PFSK-1 (cell line): ENCODE results near the gene NAE1.

ENCODE experiments used
- FOXP2 ChIP-seq: optimal IDR thresholded peaks from 2 replicates; pipeline ENCODE3; 2011; ENCODE audit warnings: borderline replicate concordance, control low read depth, inconsistent platforms; ENCODE audit not compliant: insufficient read depth; ENCODE audit errors: extremely low read length, extremely low read depth
- POLR2AphosphoS5 ChIP-seq: IDR thresholded peaks from 2 replicates; pipeline ENCODE4 v1.6.1; 2012; ENCODE audit warnings: low read depth, mild to moderate bottlenecking, control low read depth, low read length, moderate library complexity
- SIN3A ChIP-seq: IDR thresholded peaks from 2 replicates; pipeline ENCODE4 v1.6.1; 2012; ENCODE audit warnings: mild to moderate bottlenecking, low read length, moderate library complexity, borderline replicate concordance; ENCODE audit not compliant: insufficient read depth
- TAF1 ChIP-seq: IDR thresholded peaks from 2 replicates; pipeline ENCODE4 v1.6.1; 2012; ENCODE audit warnings: low read length, control low read depth, borderline replicate concordance; ENCODE audit not compliant: insufficient read depth
- TF ChIP-seq, protein P1 (sequence below), 2 experiments: IDR thresholded peaks; 2 replicates each; pipeline versions ENCODE4 v1.6.1 to v1.8.0; 2011 to 2012; ENCODE audit warnings: low read depth in 2 of 2, low read length in 2 of 2, control low read depth in 1 of 2, inconsistent platforms in 1 of 2, mild to moderate bottlenecking in 1 of 2, moderate library complexity in 1 of 2; ENCODE audit not compliant: insufficient read depth in 1 of 2

NAE1 gene

DNA sequence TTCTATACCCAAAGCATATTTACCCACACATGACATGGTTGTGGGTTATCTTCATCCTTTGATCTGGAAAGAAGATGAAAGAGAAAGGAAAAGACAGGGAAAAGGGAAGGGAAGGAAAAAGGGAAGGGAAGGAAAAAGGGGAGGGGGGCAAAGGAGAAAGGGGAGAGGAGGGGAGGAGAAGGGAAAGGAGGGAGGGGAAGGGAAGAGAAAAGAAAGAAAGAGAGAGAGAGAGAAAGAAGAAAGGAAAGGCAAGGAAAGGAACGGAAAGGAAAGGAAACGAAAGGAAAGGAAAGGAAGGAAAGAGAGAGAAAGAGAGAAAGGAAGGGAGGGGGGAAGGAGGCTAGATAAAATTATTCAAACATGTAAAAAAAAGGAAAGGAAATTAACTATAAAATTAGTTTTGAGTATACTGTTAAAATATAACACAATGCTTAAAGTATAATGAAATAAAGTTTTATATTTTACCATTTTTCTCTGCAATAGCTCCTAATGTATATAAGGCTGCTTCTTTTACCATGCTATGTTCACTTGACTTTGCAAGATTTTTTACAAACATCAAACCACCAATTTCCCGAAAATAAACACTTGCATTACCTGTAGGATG is 40.5 kb downstream of the NAE1 start:
- no peak for TF ChIP-seq FOXP2
- TF ChIP-seq, protein P1, sequence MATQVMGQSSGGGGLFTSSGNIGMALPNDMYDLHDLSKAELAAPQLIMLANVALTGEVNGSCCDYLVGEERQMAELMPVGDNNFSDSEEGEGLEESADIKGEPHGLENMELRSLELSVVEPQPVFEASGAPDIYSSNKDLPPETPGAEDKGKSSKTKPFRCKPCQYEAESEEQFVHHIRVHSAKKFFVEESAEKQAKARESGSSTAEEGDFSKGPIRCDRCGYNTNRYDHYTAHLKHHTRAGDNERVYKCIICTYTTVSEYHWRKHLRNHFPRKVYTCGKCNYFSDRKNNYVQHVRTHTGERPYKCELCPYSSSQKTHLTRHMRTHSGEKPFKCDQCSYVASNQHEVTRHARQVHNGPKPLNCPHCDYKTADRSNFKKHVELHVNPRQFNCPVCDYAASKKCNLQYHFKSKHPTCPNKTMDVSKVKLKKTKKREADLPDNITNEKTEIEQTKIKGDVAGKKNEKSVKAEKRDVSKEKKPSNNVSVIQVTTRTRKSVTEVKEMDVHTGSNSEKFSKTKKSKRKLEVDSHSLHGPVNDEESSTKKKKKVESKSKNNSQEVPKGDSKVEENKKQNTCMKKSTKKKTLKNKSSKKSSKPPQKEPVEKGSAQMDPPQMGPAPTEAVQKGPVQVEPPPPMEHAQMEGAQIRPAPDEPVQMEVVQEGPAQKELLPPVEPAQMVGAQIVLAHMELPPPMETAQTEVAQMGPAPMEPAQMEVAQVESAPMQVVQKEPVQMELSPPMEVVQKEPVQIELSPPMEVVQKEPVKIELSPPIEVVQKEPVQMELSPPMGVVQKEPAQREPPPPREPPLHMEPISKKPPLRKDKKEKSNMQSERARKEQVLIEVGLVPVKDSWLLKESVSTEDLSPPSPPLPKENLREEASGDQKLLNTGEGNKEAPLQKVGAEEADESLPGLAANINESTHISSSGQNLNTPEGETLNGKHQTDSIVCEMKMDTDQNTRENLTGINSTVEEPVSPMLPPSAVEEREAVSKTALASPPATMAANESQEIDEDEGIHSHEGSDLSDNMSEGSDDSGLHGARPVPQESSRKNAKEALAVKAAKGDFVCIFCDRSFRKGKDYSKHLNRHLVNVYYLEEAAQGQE (IDR thresholded peaks at IDR 0.05; ENCODE audit: insufficient read depth in 1 of 2, low read depth in 2 of 2, low read length in 2 of 2): no peak
- TF ChIP-seq POLR2AphosphoS5: no peak
- no peak for TF ChIP-seq SIN3A
- TF ChIP-seq TAF1: no peak

DNA sequence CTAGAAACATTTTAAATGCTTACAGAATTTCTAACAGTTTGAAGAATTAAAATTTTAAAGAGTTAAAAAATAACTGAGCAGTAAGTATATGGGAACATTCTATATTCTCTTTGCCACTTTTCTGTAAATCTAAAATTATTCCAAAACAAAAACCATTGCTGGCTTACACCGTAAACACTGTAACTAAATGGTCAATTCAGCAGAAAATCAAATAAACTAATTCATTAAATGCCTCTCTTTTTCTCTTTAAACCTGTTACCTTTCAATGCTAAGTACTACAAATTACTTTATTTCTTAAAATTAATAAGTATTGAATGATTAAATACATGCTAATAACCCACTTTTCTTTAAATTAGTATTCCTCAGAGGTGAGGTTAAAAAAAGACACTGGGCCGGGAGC is 43.3 kb downstream of the NAE1 start:
- TF ChIP-seq POLR2AphosphoS5 (no peak), TAF1 (no peak), FOXP2 (no peak), SIN3A (no peak)
- TF ChIP-seq, protein P1 (IDR thresholded peaks at IDR 0.05; ENCODE audit: insufficient read depth in 1 of 2, low read depth in 2 of 2, low read length in 2 of 2): no peak

GRCh38 chr16:66786551-66786950 is 44.2 kb downstream of the NAE1 start:
- TF ChIP-seq, protein P1 (IDR thresholded peaks at IDR 0.05; ENCODE audit: insufficient read depth in 1 of 2, low read depth in 2 of 2, low read length in 2 of 2): no peak
- TF ChIP-seq FOXP2: no peak
- TF ChIP-seq TAF1: no peak
- TF ChIP-seq POLR2AphosphoS5: no peak
- TF ChIP-seq SIN3A: no peak

DNA sequence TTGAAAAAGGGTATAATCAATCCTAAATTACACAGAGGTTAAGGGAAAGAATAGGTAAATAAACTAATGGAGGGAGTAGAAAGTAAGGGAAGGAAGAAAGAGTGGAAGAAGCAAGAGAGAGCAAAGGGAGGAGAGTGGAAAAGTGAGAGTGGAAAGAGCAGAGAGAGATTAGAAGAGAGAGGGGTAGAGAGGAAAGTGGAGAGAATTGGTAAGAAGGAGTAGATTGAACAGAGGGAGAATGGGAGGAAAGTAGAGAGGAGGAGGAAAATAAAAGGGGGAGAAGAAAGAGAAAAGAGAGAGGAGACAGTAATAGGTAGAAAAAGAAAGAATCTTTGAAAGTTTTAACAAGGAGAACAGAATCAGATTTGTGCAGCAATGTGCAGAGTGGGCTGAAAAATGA is 54.3 kb downstream of the NAE1 start:
- TF ChIP-seq SIN3A (no peak), FOXP2 (no peak), POLR2AphosphoS5 (no peak), TAF1 (no peak)
- TF ChIP-seq, protein P1 (IDR thresholded peaks at IDR 0.05; ENCODE audit: insufficient read depth in 1 of 2, low read depth in 2 of 2, low read length in 2 of 2): no peak

DNA sequence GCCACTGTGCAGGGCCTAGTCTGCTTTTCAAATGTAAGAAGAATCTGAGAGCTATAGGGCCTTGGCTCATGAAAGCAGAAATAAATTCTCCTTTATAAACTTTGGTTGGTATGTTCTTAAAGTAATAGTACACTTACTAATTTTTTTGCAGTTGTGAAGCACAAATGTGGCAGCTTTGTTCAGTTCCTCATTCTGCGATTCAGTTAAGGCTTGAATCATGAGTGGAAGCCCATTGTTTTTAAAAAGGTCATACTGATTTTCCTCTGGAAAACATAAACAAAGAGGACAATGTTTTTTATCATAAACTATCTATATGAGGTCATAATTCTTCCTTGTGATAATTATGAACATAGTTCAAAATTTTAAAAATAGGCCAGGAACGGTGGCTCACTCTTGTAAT is 55.8 kb downstream of the NAE1 start:
- TF ChIP-seq FOXP2 (no peak), TAF1 (no peak), SIN3A (no peak), POLR2AphosphoS5 (no peak)
- TF ChIP-seq, protein P1 (IDR thresholded peaks at IDR 0.05; ENCODE audit: insufficient read depth in 1 of 2, low read depth in 2 of 2, low read length in 2 of 2): no peak
